Gastrocnemius medialis (tissue), 4 donors: ENCODE measurements around the gene ZMYM4. TPM values are rescaled to one million over a fixed set of nuclear protein-coding genes. Genes with fewer than 3 reads are reported as not detected.

Experiments
- ATAC-seq, 2 donors: fragments of 150-250 bp; one replicate each; pipeline ENCODE4 v1.9.1; 2016
- DNase-seq, 2 donors: peaks; one replicate each; pipeline ENCODE4 v3.0.0-alpha.2; 2019
- H3K27ac ChIP-seq, 4 donors: fragments of 200-600 bp; sonication (generic); 1 replicate in 1 of 4; 2 replicates in 3 of 4; pipeline ENCODE4 v1.5.1; 2016 to 2018; ENCODE audit warnings: mild to moderate bottlenecking in 2 of 4, moderate library complexity in 1 of 4
- H3K27me3 ChIP-seq, 3 donors: fragments of 200-600 bp; sonication (generic) in 2 of 3; 1 replicate in 1 of 3; 2 replicates in 2 of 3; pipeline versions ENCODE4 v1.5.1 to v1.6.0; 2016 to 2019; ENCODE audit warnings: mild to moderate bottlenecking in 1 of 3, moderate library complexity in 1 of 3
- H3K36me3 ChIP-seq, 2 donors: fragments of 200-600 bp; sonication (generic) in 1 of 2; one replicate each; pipeline ENCODE4 v1.5.1; 2017 to 2018
- H3K4me1 ChIP-seq, 2 donors: fragments of 200-600 bp; sonication (generic) in 1 of 2; one replicate each; pipeline ENCODE4 v1.5.1; 2016 to 2017; ENCODE audit warnings: mild to moderate bottlenecking in 2 of 2
- H3K4me3 ChIP-seq, 4 donors: fragments of 200-600 bp; sonication (generic) in 3 of 4; 1 replicate in 1 of 4; 2 replicates in 3 of 4; pipeline ENCODE4 v1.5.1; 2016 to 2019; ENCODE audit warnings: mild to moderate bottlenecking in 2 of 4
- H3K9me3 ChIP-seq, 3 donors: fragments of 200-600 bp; sonication (generic) in 2 of 3; 1 replicate in 1 of 3; 2 replicates in 2 of 3; pipeline ENCODE4 v1.5.1; 2016 to 2019
- CTCF ChIP-seq, 5 experiments: fragments of 450-650 bp in 3 of 5; fragments of 200-600 bp in 2 of 5; sonication (generic) in 2 of 5; IDR thresholded peaks in 4 of 5; conservative IDR thresholded peaks in 1 of 5; 1 replicate in 4 of 5; 2 replicates in 1 of 5; pipeline ENCODE4 v1.5.1; 2016 to 2019; ENCODE audit warnings: antibody characterized with exemption in 5 of 5, mild to moderate bottlenecking in 3 of 5, moderate library complexity in 3 of 5
- POLR2A ChIP-seq, 2 donors: fragments of 450-650 bp; IDR thresholded peaks; one replicate each; pipeline ENCODE4 v1.6.1; 2017; ENCODE audit warnings: antibody characterized with exemption in 2 of 2, mild to moderate bottlenecking in 2 of 2, moderate library complexity in 2 of 2
- in situ Hi-C, 4 donors: fragments of 200-750 bp; cut with MboI; loops; one replicate each; pipeline versions ENCODE4 v1.15.0 to v1.8.0; 2017; ENCODE audit warnings: low sequenced_read_pairs in 4 of 4
- intact Hi-C: fragments of 100-400 bp; cut with DNase I; formaldehyde crosslinking; loops from one replicate; pipeline ENCODE4 v1.15.1; 2023; ENCODE audit warnings: low total_unique reads
- total RNA-seq, 4 donors: library from RNA; depleted of rRNA; stranded (reverse); fragments of >200 nt; gene quantifications; one replicate each; pipeline versions ENCODE4 v1.1.0 to v1.2.3, GENCODE V29; 2016

Gene ZMYM4
- total RNA-seq, 4 donors from 2014 or later = 11.1 to 25.3 (median 13.7) TPM

GRCh38 chr1:35280006-35280405 lies 11.5 kb downstream of the ZMYM4 start:
- Histone ChIP-seq H3K9me3 (no peaks in the 10 kb centered on the region), H3K27me3 (no peaks in the 10 kb centered on the region), H3K4me1 (no peaks in the 10 kb centered on the region), H3K27ac (no peak overlapping the region), H3K36me3 (peaks cover 0 to 10% of the 10 kb centered on the region in 2 donors), H3K4me3 (no peak overlapping the region)
- DNase-seq (no peak), ATAC-seq (no peak)
- TF ChIP-seq CTCF (IDR thresholded peaks at IDR 0.05 in 4 of 5, conservative IDR thresholded peaks at IDR 0.05 in 1 of 5) = no peak
- no peak for TF ChIP-seq POLR2A (IDR thresholded peaks at IDR 0.05)
- intact Hi-C loops = no loop called here
- in situ Hi-C loops = no loop called here

- Histone ChIP-seq H3K27me3 (no peaks in the 10 kb centered on the region), H3K9me3 (no peaks in the 10 kb centered on the region), H3K27ac (no peak overlapping the region), H3K4me1 (no peaks in the 10 kb centered on the region), H3K4me3 (no peak overlapping the region), H3K36me3 (peaks cover 0 to 10% of the 10 kb centered on the region in 2 donors)
- ATAC-seq = no peak
- in situ Hi-C loops = no loop called here
- no peak for DNase-seq
- intact Hi-C loops = no loop called here
- TF ChIP-seq CTCF (IDR thresholded peaks at IDR 0.05 in 4 of 5, conservative IDR thresholded peaks at IDR 0.05 in 1 of 5) = no peak
- TF ChIP-seq POLR2A (IDR thresholded peaks at IDR 0.05) = no peak
Observed at GRCh38 chr1:35281565-35281964, 13.1 kb downstream of the ZMYM4 start.

- no peak overlapping the region for H3K4me3 ChIP-seq
- TF ChIP-seq CTCF (IDR thresholded peaks at IDR 0.05 in 4 of 5, conservative IDR thresholded peaks at IDR 0.05 in 1 of 5) (no peak), POLR2A (IDR thresholded peaks at IDR 0.05) (no peak)
- in situ Hi-C loops = no loop called here
- ATAC-seq (no peak), DNase-seq (no peak)
- no peaks in the 10 kb centered on the region for H3K4me1 ChIP-seq
- H3K27me3 ChIP-seq = no peaks in the 10 kb centered on the region
- no peaks in the 10 kb centered on the region for H3K9me3 ChIP-seq
- peaks cover 0 to 10% of the 10 kb centered on the region in 2 donors for H3K36me3 ChIP-seq
- intact Hi-C loops = no loop called here
- H3K27ac ChIP-seq = no peak overlapping the region
Observed at GRCh38 chr1:35282172-35282571, 13.7 kb downstream of the ZMYM4 start.

- in situ Hi-C loops = no loop called here
Observed at GRCh38 chr1:35284852-35285251, 16.3 kb downstream of the ZMYM4 start.

More at GRCh38 chr1:35284852-35285251, 16.3 kb downstream of the ZMYM4 start:
- Histone ChIP-seq H3K27me3 (no peaks in the 10 kb centered on the region), H3K9me3 (no peaks in the 10 kb centered on the region), H3K4me3 (no peak overlapping the region), H3K4me1 (peaks cover 0 to 16% of the 10 kb centered on the region in 2 donors), H3K36me3 (peaks cover 0 to 10% of the 10 kb centered on the region in 2 donors), H3K27ac (no peak overlapping the region)
- ATAC-seq = no peak
- TF ChIP-seq CTCF (IDR thresholded peaks at IDR 0.05 in 4 of 5, conservative IDR thresholded peaks at IDR 0.05 in 1 of 5) (no peak), POLR2A (IDR thresholded peaks at IDR 0.05) (no peak)
- DNase-seq = no peak
- intact Hi-C loops = no loop called here
